NCI-H2227 treated with DMSO at 0.1 percent for 48 hours (cell line): ENCODE measurements around the gene ZNF592.

ENCODE experiments used
- DNase-seq: peaks from one replicate; lab custom pipeline; 2025; lab: John Stamatoyannopoulos, UW

The ZNF592 gene

DNA sequence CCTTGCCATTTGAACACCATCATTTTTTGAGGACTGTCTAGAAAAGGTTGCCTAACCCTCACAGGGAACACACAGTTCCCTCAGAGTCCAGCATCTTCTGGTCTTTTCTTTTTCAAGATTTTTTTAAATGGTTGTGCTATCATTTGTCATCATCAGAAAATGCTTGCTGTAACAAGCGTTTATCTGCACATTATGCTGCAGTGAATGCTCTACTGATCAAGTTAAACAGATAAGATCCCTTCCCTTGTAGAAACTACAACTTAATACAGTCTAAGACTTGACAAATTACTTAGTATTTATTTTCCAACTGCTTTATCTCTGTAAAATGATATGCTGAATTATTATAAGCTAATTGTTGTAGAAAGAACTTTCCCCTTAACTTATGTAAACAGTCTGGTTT lies 56.8 kb downstream of the ZNF592 start:
- DNase-seq = no peak

DNA sequence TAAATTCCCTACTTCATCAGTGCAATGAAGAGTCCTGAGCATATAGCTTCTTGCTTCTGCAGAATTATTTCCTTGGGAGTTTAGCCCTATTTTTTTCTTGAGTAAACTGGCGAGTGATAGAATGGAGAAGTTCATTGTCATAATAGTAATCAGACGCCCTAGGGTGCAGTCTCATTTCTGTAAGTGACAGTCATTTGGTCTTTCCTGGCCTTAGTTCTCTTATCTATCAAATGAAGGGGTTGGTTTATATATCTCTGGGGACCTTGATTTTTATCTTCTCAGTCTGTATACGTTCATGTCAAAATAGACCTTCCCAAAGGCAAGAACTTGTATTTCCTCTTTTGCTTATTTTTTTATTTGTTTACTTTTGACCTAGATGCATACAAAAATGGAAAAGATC lies 58.8 kb downstream of the ZNF592 start:
- DNase-seq = no peak

GRCh38 chr15:84810073-84810840 lies 61.9 kb downstream of the ZNF592 start:
- no peak for DNase-seq

GRCh38 chr15:84811151-84811550 lies 62.8 kb downstream of the ZNF592 start:
- no peak for DNase-seq

DNA sequence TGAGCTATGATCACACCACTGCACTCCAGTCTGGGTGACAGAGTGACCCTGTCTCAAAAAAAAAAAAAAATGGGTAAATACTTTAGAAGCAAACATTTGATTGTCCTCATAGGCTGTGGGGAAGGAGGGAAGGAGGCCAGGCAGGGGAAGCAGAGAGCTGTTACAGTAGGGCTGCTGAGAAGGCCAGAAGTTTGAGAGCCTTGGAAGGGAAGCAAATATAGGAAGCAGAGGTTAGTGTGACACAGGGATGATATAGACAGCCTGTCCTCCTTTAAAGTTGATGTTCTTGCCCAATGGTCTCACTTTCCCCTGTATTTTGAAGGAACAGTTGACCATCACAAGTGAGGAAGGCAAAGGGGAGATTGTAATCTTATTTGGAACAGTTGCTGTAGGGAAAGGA lies 63.4 kb downstream of the ZNF592 start:
- DNase-seq = no peak

DNA sequence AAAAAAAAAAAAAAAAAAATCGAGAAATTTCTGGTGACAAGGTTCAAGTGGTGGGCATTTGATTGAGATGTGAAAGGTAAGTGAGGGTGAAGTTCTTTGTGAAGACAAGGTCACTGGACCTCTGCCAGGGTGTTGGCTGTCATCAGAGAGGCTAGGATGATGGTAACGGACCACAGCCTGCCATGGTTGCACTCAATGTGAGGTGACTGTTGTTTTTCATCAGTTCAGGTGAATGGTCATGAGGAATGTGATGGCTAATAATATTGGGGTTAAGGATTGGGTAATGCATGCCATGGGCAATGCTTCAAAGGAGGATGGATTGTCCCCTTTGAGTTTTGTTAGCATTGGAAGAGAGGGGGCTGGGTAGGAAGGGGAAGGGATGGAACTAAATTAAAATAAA lies 64.5 kb downstream of the ZNF592 start:
- no peak for DNase-seq

DNA sequence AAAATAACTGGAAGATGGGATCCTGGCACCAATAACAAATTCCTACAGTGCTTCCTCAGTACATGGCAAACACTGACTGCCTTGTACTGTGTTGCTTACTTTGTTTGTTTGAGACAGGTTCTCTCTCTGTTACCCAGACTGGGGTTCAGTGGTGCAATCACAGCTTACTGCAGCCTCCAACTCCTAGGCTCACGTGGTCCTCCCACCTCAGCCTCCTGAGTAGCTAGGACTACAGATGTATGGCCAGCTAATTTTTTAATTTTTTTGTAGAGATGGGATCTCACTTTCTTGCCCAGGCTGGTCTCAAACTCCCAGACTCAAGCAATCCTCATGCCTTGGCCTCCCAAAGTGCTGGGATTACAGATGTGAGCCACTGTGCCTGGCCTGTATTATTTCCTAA lies 65.0 kb downstream of the ZNF592 start:
- DNase-seq = no peak

GRCh38 chr15:84813931-84814330 lies 65.5 kb downstream of the ZNF592 start:
- no peak for DNase-seq

- no peak for DNase-seq
These were observed 66.5 kb downstream of the ZNF592 start for GRCh38 chr15:84814916-84815315.

DNA sequence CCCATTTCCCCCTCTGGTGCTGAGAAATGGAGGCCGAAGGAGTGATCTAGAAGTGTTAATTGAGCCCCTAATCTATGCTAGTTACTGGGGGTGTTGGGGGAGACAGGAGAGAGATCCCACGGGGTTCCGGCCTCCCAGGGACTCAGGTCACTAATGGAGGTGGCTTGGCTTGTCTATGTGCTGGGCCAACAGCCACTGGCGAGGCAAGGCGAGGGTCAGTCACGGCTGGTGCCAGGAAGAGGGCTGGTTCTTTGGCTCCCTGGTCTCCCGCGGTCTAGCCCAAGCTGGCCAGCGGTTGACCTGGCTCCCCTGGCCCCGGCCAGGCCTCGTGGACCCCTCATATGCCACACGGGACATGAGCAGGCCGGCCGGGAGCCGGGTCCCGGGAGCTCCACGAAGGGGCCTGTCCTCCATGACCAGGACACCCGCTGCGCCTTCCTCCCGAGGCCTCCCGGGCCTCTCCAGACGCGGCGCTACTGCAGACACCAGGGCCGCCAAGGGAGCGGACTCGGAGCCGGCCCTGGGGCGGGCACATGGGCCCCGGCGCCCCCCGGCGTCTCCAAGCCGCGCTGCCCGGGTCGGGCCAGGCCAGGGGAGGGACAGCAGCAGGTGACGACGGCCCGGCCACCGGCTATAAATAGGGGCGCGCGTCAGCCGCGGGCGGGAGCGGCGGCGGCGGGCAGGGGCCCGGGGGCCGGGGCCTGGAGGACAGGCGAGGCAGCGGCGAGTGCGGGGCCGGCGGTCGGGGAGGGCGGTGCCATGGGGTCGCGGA lies 68.5 kb downstream of the ZNF592 start, which contains the start of gene ALPK3:
ALPK3 (plus strand) TSS at position 663 of the 772 bp plus-strand sequence; CDS start at position 760, 97 bp downstream.
- DNase-seq = no peak

GRCh38 chr15:84817466-84818081 lies 69.2 kb downstream of the ZNF592 start:
- DNase-seq = no peak

DNA sequence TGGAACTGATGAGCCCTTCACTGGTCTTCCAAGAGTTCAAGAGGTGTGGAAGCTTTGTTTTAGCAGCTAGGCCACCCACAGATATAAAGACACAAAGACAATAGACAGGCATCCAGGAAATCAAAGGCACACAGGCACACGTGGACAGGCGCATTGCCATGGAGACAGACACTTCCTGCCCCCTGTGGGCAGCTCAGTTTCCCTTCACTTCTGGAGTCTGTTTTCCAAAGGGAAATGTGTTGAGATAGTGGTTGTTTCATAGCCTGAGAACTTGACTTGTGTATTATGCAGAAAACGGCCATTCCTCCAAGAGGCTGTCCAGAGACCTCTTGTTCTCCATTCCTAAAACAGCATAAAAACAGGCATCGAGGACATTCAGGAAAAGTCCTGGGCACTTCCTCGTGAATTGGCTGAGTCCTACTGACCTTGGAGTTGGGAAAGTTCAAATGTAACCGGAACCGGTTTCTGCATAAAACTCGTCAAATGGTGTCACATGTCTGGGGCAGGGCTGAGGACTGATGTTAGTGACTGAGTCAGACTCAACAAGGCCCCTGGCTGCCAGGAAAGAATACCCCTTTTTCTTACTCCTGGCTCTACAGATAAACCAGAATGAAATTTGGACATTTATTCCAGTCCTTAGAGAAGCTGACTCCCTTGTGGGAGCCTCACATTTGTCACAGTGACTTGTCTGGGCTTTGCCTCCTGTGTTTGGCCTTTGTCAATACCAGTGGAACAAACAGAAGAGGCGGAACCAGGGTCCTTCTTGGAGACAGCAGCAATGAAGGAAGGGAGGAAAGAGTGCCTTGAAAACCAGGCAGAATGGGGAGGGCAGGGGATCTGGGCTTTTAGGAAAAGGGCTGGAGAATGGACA lies 70.1 kb downstream of the ZNF592 start:
- no peak for DNase-seq

- DNase-seq = no peak
These were observed 70.9 kb downstream of the ZNF592 start for GRCh38 chr15:84819291-84819768.

GRCh38 chr15:84819791-84820190 lies 71.4 kb downstream of the ZNF592 start:
- DNase-seq = no peak

GRCh38 chr15:84821501-84822021 lies 73.2 kb downstream of the ZNF592 start:
- no peak for DNase-seq

GRCh38 chr15:84822653-84823281 lies 74.4 kb downstream of the ZNF592 start:
- no peak for DNase-seq

- no peak for DNase-seq
These were observed 75.0 kb downstream of the ZNF592 start for GRCh38 chr15:84823282-84823878.

GRCh38 chr15:84824260-84825007 lies 76.0 kb downstream of the ZNF592 start:
- no peak for DNase-seq

GRCh38 chr15:84826369-84826823 lies 78.0 kb downstream of the ZNF592 start:
- DNase-seq = no peak

DNA sequence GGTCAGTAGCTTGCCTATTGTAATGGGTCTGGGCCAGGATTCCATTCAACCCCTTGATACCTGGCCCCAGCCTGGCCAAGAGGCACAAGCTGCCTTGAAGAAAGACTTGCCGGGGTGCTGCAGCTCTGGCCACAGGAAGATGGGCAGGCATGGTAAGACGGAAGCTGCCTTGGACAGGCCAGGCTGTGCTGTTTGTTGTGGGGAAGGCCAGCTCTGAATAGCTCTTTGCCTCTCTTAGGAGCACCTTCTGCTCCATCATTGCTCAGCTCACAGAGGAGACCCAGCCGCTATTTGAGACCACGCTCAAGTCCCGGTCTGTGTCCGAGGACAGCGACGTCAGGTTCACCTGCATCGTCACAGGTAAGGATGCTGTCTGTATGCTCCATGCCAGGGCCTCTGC lies 78.9 kb downstream of the ZNF592 start:
- DNase-seq = no peak
